Neural progenitor cell (in vitro differentiated cells): ENCODE results near the gene MRAS. TPM values are rescaled to one million over a fixed set of nuclear protein-coding genes. Genes with fewer than 3 reads are reported as not detected.

Experiments
- DNase-seq: peaks from one replicate; pipeline ENCODE4 v3.0.0-alpha.2; 2016; ENCODE audit warnings: low spot score
- H2AFZ ChIP-seq: fragments of 200-600 bp; sonication (generic); replicated peaks from 2 replicates; pipeline ENCODE4 v1.6.1; 2016; ENCODE audit warnings: antibody characterized with exemption
- H3F3A ChIP-seq: fragments of 200-600 bp; sonication (generic); 2 replicates; pipeline ENCODE4 v1.6.1; 2016; ENCODE audit warnings: antibody characterized with exemption, low read depth
- H3K27ac ChIP-seq: fragments of 200-600 bp; sonication (generic); 2 replicates; pipeline ENCODE4 v1.5.1; 2016; ENCODE audit warnings: mild to moderate bottlenecking
- H3K27me3 ChIP-seq: fragments of 200-600 bp; sonication (generic); 2 replicates; pipeline ENCODE4 v1.6.1; 2016; ENCODE audit warnings: mild to moderate bottlenecking, moderate library complexity
- H3K36me3 ChIP-seq: fragments of 200-600 bp; sonication (generic); 2 replicates; pipeline ENCODE4 v1.5.1; 2016
- H3K4me1 ChIP-seq: fragments of 200-600 bp; sonication (generic); 2 replicates; pipeline ENCODE4 v1.6.1; 2016; ENCODE audit warnings: mixed run types
- H3K4me2 ChIP-seq: fragments of 200-600 bp; sonication (generic); 2 replicates; pipeline ENCODE4 v1.6.1; 2016
- H3K4me3 ChIP-seq: fragments of 200-600 bp; sonication (generic); 2 replicates; pipeline ENCODE4 v1.5.1; 2016
- H3K79me2 ChIP-seq: fragments of 200-600 bp; sonication (generic); 2 replicates; pipeline ENCODE4 v1.6.1; 2016; ENCODE audit warnings: low read depth
- H3K9ac ChIP-seq: fragments of 200-600 bp; sonication (generic); 2 replicates; pipeline ENCODE4 v1.6.1; 2016
- H3K9me3 ChIP-seq: fragments of 200-600 bp; sonication (generic); 2 replicates; pipeline ENCODE4 v1.5.1; 2016; ENCODE audit warnings: low read depth
- H4K20me1 ChIP-seq: fragments of 200-600 bp; sonication (generic); 2 replicates; pipeline ENCODE4 v1.6.1; 2016; ENCODE audit warnings: low read depth
- H3K27ac Mint-ChIP-seq: 3 replicates; pipeline ENCODE4 v1.8.0; 2021; ENCODE audit warnings: mixed read lengths
- H3K27me3 Mint-ChIP-seq: 2 replicates; pipeline ENCODE4 v1.8.0; 2022; ENCODE audit warnings: low read depth, mild to moderate bottlenecking, inconsistent platforms, moderate library complexity, mixed read lengths; ENCODE audit not compliant: insufficient read depth
- H3K36me3 Mint-ChIP-seq: 3 replicates; pipeline ENCODE4 v1.8.0; 2021; ENCODE audit warnings: mixed read lengths
- H3K4me1 Mint-ChIP-seq: 3 replicates; pipeline ENCODE4 v1.8.0; 2021; ENCODE audit warnings: mixed read lengths
- H3K4me3 Mint-ChIP-seq: 3 replicates; pipeline ENCODE4 v1.8.0; 2021; ENCODE audit warnings: mild to moderate bottlenecking, moderate library complexity, mixed read lengths
- H3K9me3 Mint-ChIP-seq: 3 replicates; pipeline ENCODE4 v1.8.0; 2020; ENCODE audit warnings: mixed read lengths
- CTCF ChIP-seq: fragments of 200-600 bp; sonication (generic); IDR thresholded peaks from 2 replicates; pipeline ENCODE4 v1.5.1; 2017; ENCODE audit warnings: antibody characterized with exemption, mild to moderate bottlenecking
- EZH2 ChIP-seq: fragments of 200-600 bp; sonication (generic); IDR thresholded peaks from 2 replicates; pipeline ENCODE4 v1.6.1; 2017; ENCODE audit warnings: antibody characterized with exemption, mild to moderate bottlenecking, moderate library complexity
- EZH2phosphoT487 ChIP-seq: fragments of 200-600 bp; sonication (generic); IDR thresholded peaks from 2 replicates; pipeline ENCODE4 v1.6.1; 2017; ENCODE audit warnings: antibody characterized with exemption
- total RNA-seq: library from RNA; depleted of rRNA; stranded (reverse); fragments of >200 nt; gene quantifications from 2 replicates; pipeline ENCODE4 v1.2.3, GENCODE V29; 2015; ENCODE audit warnings: low replicate concordance

The MRAS gene
- total RNA-seq, 1 donor from 2014 or later = 17.2 TPM

- no peak overlapping the region for H3K9ac ChIP-seq
- no peak overlapping the region for H3K27ac Mint-ChIP-seq
Measured at GRCh38 chr3:138359148-138359918, 11.0 kb downstream of the MRAS start.

GRCh38 chr3:138359919-138360868, 11.8 kb downstream of the MRAS start:
- no peak overlapping the region for H3K9ac ChIP-seq
- H3K27ac ChIP-seq = no peak overlapping the region
- no peak overlapping the region for H3K4me2 ChIP-seq
- Mint-ChIP-seq H3K36me3 (no peaks in the 10 kb centered on the region), H3K27ac (no peak overlapping the region), H3K4me1 (peaks cover 28% of the 10 kb centered on the region), H3K27me3 (peaks cover 2% of the 10 kb centered on the region), H3K4me3 (no peak overlapping the region), H3K9me3 (no peaks in the 10 kb centered on the region)
- no peaks in the 10 kb centered on the region for H3K9me3 ChIP-seq
- peaks cover 12% of the 10 kb centered on the region for H3K4me1 ChIP-seq
- no peaks in the 10 kb centered on the region for H3K36me3 ChIP-seq
- TF ChIP-seq EZH2 = no peak
- TF ChIP-seq CTCF = no peak
- TF ChIP-seq EZH2phosphoT487 = no peak
- H4K20me1 ChIP-seq = no peaks in the 10 kb centered on the region
- no peaks in the 10 kb centered on the region for H3K79me2 ChIP-seq
- H3K27me3 ChIP-seq = no peaks in the 10 kb centered on the region
- H3F3A ChIP-seq = no peaks in the 10 kb centered on the region
- no peak overlapping the region for H3K4me3 ChIP-seq
- H2AFZ ChIP-seq = no peak overlapping the region
- no peak for DNase-seq

More at GRCh38 chr3:138359148-138359918, 11.0 kb downstream of the MRAS start:
- no peak overlapping the region for H3K27ac ChIP-seq
- TF ChIP-seq EZH2 = no peak
- no peak for TF ChIP-seq EZH2phosphoT487
- TF ChIP-seq CTCF = no peak
- H4K20me1 ChIP-seq = no peaks in the 10 kb centered on the region
- no peak overlapping the region for H3K4me3 Mint-ChIP-seq
- H3K9me3 ChIP-seq = no peaks in the 10 kb centered on the region
- H3F3A ChIP-seq = no peaks in the 10 kb centered on the region
- H2AFZ ChIP-seq = no peak overlapping the region
- H3K4me1 Mint-ChIP-seq = peaks cover 28% of the 10 kb centered on the region
- no peak overlapping the region for H3K4me2 ChIP-seq
- H3K36me3 Mint-ChIP-seq = no peaks in the 10 kb centered on the region
- no peaks in the 10 kb centered on the region for H3K9me3 Mint-ChIP-seq
- H3K4me3 ChIP-seq = no peak overlapping the region
- peaks cover 3% of the 10 kb centered on the region for H3K27me3 Mint-ChIP-seq
- no peak for DNase-seq
- H3K27me3 ChIP-seq = no peaks in the 10 kb centered on the region
- H3K4me1 ChIP-seq = peaks cover 12% of the 10 kb centered on the region
- H3K36me3 ChIP-seq = no peaks in the 10 kb centered on the region
- H3K79me2 ChIP-seq = no peaks in the 10 kb centered on the region

- no peak for DNase-seq
- no peaks in the 10 kb centered on the region for H3F3A ChIP-seq
- H3K27me3 ChIP-seq = no peaks in the 10 kb centered on the region
- peak overlapping the region; percentile 61 for H3K27ac Mint-ChIP-seq
- H3K27me3 Mint-ChIP-seq = peaks cover 2% of the 10 kb centered on the region
- no peaks in the 10 kb centered on the region for H3K36me3 Mint-ChIP-seq
- H3K27ac ChIP-seq = no peak overlapping the region
- no peak overlapping the region for H3K4me3 Mint-ChIP-seq
- no peak overlapping the region for H3K4me3 ChIP-seq
- H3K9me3 ChIP-seq = no peaks in the 10 kb centered on the region
- peaks cover 28% of the 10 kb centered on the region for H3K4me1 Mint-ChIP-seq
- H3K9me3 Mint-ChIP-seq = no peaks in the 10 kb centered on the region
- H3K79me2 ChIP-seq = no peaks in the 10 kb centered on the region
- peaks cover 12% of the 10 kb centered on the region for H3K4me1 ChIP-seq
- no peak overlapping the region for H3K4me2 ChIP-seq
- TF ChIP-seq EZH2 (no peak), CTCF (no peak), EZH2phosphoT487 (no peak)
- H3K9ac ChIP-seq = no peak overlapping the region
- no peaks in the 10 kb centered on the region for H3K36me3 ChIP-seq
- H2AFZ ChIP-seq = no peak overlapping the region
- no peaks in the 10 kb centered on the region for H4K20me1 ChIP-seq
Measured at GRCh38 chr3:138360869-138361525, 12.6 kb downstream of the MRAS start.
